PFSK-1 (cell line): Measurements from ENCODE around the gene RHOA.

Experiments used
- POLR2AphosphoS5 ChIP-seq: IDR thresholded peaks from 2 replicates; pipeline ENCODE4 v1.6.1; 2012; ENCODE audit warnings: low read depth, mild to moderate bottlenecking, control low read depth, low read length, moderate library complexity
- REST ChIP-seq, 2 experiments: IDR thresholded peaks; 2 replicates each; pipeline versions ENCODE4 v1.6.1 to v1.8.0; 2011 to 2012; ENCODE audit warnings: low read depth in 2 of 2, low read length in 2 of 2, control low read depth in 1 of 2, inconsistent platforms in 1 of 2, mild to moderate bottlenecking in 1 of 2, moderate library complexity in 1 of 2; ENCODE audit not compliant: insufficient read depth in 1 of 2
- SIN3A ChIP-seq: IDR thresholded peaks from 2 replicates; pipeline ENCODE4 v1.6.1; 2012; ENCODE audit warnings: mild to moderate bottlenecking, low read length, moderate library complexity, borderline replicate concordance; ENCODE audit not compliant: insufficient read depth
- TAF1 ChIP-seq: IDR thresholded peaks from 2 replicates; pipeline ENCODE4 v1.6.1; 2012; ENCODE audit warnings: low read length, control low read depth, borderline replicate concordance; ENCODE audit not compliant: insufficient read depth

GRCh38 chr3:49422379-49423248 is 10.8 kb upstream of the RHOA start, which contains the start of gene AMT:
- no peak for TF ChIP-seq POLR2AphosphoS5
- TF ChIP-seq SIN3A: no peak
- no peak for TF ChIP-seq TAF1
- no peak for TF ChIP-seq REST (IDR thresholded peaks at IDR 0.05; ENCODE audit: insufficient read depth in 1 of 2, low read depth in 2 of 2, low read length in 2 of 2)
